Muscle of leg (tissue), 9 donors: ENCODE results near the gene ZNF439. TPM values are rescaled to one million over a fixed set of nuclear protein-coding genes. Genes with fewer than 3 reads are reported as not detected.

Experiments used
- polyA plus RNA-seq, 8 donors: library from polyadenylated mRNA; unstranded; fragments of 120-200 nt; gene quantifications; one replicate each; pipeline versions ENCODE4 v1.2.1 to v1.2.3, GENCODE V29; 2013; ENCODE audit warnings: inconsistent platforms in 1 of 8, low replicate concordance in 1 of 8; ENCODE audit not compliant: insufficient read length in 8 of 8, insufficient read depth in 1 of 8
- total RNA-seq: library from RNA; stranded (reverse); fragments of 120-200 nt; gene quantifications from one replicate; pipeline ENCODE4 v1.2.4, GENCODE V29; 2013

The ZNF439 gene
- total and polyA plus RNA-seq, 9 donors = 3.2 to 5.7 (median 4.3) TPM

Other genes with a start within 250 kb of the ZNF439 start
- gene ZNF823, start 109.8 kb upstream of the ZNF439 start, total RNA-seq = 9.1 TPM
- gene ZNF823, start 109.8 kb upstream of the ZNF439 start, polyA plus RNA-seq = 1 to 10 TPM; 3.1 to 4.9 (median 4.2) TPM
- 13.2 TPM for gene ZNF441, start 81.7 kb upstream of the ZNF439 start, total RNA-seq
- gene ZNF441, start 81.7 kb upstream of the ZNF439 start, polyA plus RNA-seq = 1 to 10 TPM; 5.2 to 7.2 (median 6.2) TPM
- gene ZNF491, start 50.2 kb upstream of the ZNF439 start, total RNA-seq = 4.8 TPM
- gene ZNF491, start 50.2 kb upstream of the ZNF439 start, polyA plus RNA-seq = 1 to 10 TPM; 1.9 to 4.3 (median 2.5) TPM
- 6.8 TPM for gene ZNF440, start 34.5 kb upstream of the ZNF439 start, total RNA-seq
- 1 to 10 TPM; 3.0 to 7.0 (median 4.8) TPM for gene ZNF440, start 34.5 kb upstream of the ZNF439 start, polyA plus RNA-seq
- 5.6 TPM for gene ZNF69, start 39.1 kb downstream of the ZNF439 start, total RNA-seq
- 1 to 10 TPM; 3.0 to 5.6 (median 4.2) TPM for gene ZNF69, start 39.1 kb downstream of the ZNF439 start, polyA plus RNA-seq
- 7.9 TPM for gene ZNF700, start 76.4 kb downstream of the ZNF439 start, total RNA-seq
- 1 to 10 TPM; 4.6 to 9.5 (median 6.6) TPM for gene ZNF700, start 76.4 kb downstream of the ZNF439 start, polyA plus RNA-seq
- gene ZNF763, start 116.3 kb downstream of the ZNF439 start, total RNA-seq = 2.5 TPM
- 1 to 10 TPM; 1.1 to 2.6 (median 1.8) TPM for gene ZNF763, start 116.3 kb downstream of the ZNF439 start, polyA plus RNA-seq
- 6.4 TPM for gene ZNF433, start 187.0 kb downstream of the ZNF439 start, total RNA-seq
- gene ZNF433, start 187.0 kb downstream of the ZNF439 start, polyA plus RNA-seq = 1 to 10 TPM; 3.2 to 5.0 (median 3.7) TPM
- 0.31 TPM for gene ZNF878, start 204.2 kb downstream of the ZNF439 start, total RNA-seq
- gene ZNF878, start 204.2 kb downstream of the ZNF439 start, polyA plus RNA-seq = under 1 TPM; 0.16 to 0.61 (median 0.50) TPM
- 12.9 TPM for gene ZNF844, start 216.0 kb downstream of the ZNF439 start, total RNA-seq
- gene ZNF844, start 216.0 kb downstream of the ZNF439 start, polyA plus RNA-seq = 10 to 100 TPM in 1 of 8 donors, 1 to 10 TPM in 7; 5.5 to 10.4 (median 8.1) TPM